Measurements from ENCODE around the gene NKIRAS2.

Gene NKIRAS2

GRCh38 chr17:42019509-42020404 is at the start of gene NKIRAS2:
TSS of gene NKIRAS2 (plus strand) at chr17:42020090. CDS start at chr17:42021578, 1,488 bp downstream.
- Histone ChIP-seq H3K9me3 (ENCODE audit: control insufficient read depth, insufficient read depth, low read length) (no peaks in the 10 kb centered on the region), H3K9ac (ENCODE audit: low read depth, low read length) (peak within 1 kb of the TSS; percentile 73), H3K36me3 (ENCODE audit: control insufficient read depth, insufficient read depth, low read length) (peaks cover 36% of the 10 kb centered on the region), H3K4me3 (ENCODE audit: low read depth, low read length) (peak within 1 kb of the TSS; percentile 90), H3K27me3 (ENCODE audit: control insufficient read depth, insufficient read depth, low read length) (no peaks in the 10 kb centered on the region), H3K4me1 (ENCODE audit: control insufficient read depth, insufficient read depth, low read length) (peaks cover 11% of the 10 kb centered on the region), H3K27ac (ENCODE audit: low read depth, low read length) (peak within 1 kb of the TSS; percentile 73)

- H3K36me3 ChIP-seq (ENCODE audit: control insufficient read depth, insufficient read depth, low read length) = peaks cover 66% of the 10 kb centered on the region
Measured at GRCh38 chr17:41970901-41971331, 49.0 kb upstream of the NKIRAS2 start.

GRCh38 chr17:41971721-41972523 is 48.0 kb upstream of the NKIRAS2 start:
- Histone ChIP-seq H3K4me3 (ENCODE audit: low read depth, low read length) (no peak overlapping the region), H3K9ac (ENCODE audit: low read depth, low read length) (no peak overlapping the region), H3K9me3 (ENCODE audit: control insufficient read depth, insufficient read depth, low read length) (no peaks in the 10 kb centered on the region), H3K27me3 (ENCODE audit: control insufficient read depth, insufficient read depth, low read length) (no peaks in the 10 kb centered on the region), H3K27ac (ENCODE audit: low read depth, low read length) (no peak overlapping the region), H3K36me3 (ENCODE audit: control insufficient read depth, insufficient read depth, low read length) (peaks cover 76% of the 10 kb centered on the region), H3K4me1 (ENCODE audit: control insufficient read depth, insufficient read depth, low read length) (peaks cover 6% of the 10 kb centered on the region; the same call in 1 of the 2 replicates)

More at GRCh38 chr17:41970901-41971331, 49.0 kb upstream of the NKIRAS2 start:
- Histone ChIP-seq H3K27me3 (ENCODE audit: control insufficient read depth, insufficient read depth, low read length) (no peaks in the 10 kb centered on the region), H3K27ac (ENCODE audit: low read depth, low read length) (no peak overlapping the region), H3K9ac (ENCODE audit: low read depth, low read length) (no peak overlapping the region), H3K4me1 (ENCODE audit: control insufficient read depth, insufficient read depth, low read length) (peaks cover 6% of the 10 kb centered on the region; the same call in 1 of the 2 replicates), H3K9me3 (ENCODE audit: control insufficient read depth, insufficient read depth, low read length) (no peaks in the 10 kb centered on the region), H3K4me3 (ENCODE audit: low read depth, low read length) (no peak overlapping the region)

GRCh38 chr17:41972571-41973407 is 47.1 kb upstream of the NKIRAS2 start:
- no peak overlapping the region for H3K4me3 ChIP-seq (ENCODE audit: low read depth, low read length)
- H3K27me3 ChIP-seq (ENCODE audit: control insufficient read depth, insufficient read depth, low read length) = no peaks in the 10 kb centered on the region
- no peaks in the 10 kb centered on the region for H3K9me3 ChIP-seq (ENCODE audit: control insufficient read depth, insufficient read depth, low read length)
- H3K27ac ChIP-seq (ENCODE audit: low read depth, low read length) = no peak overlapping the region
- H3K9ac ChIP-seq (ENCODE audit: low read depth, low read length) = no peak overlapping the region
- peaks cover under 1% of the 10 kb centered on the region; the same call in 1 of the 2 replicates for H3K4me1 ChIP-seq (ENCODE audit: control insufficient read depth, insufficient read depth, low read length)
- H3K36me3 ChIP-seq (ENCODE audit: control insufficient read depth, insufficient read depth, low read length) = peaks cover 85% of the 10 kb centered on the region

- H3K9me3 ChIP-seq (ENCODE audit: control insufficient read depth, insufficient read depth, low read length) = no peaks in the 10 kb centered on the region
- no peak overlapping the region for H3K4me3 ChIP-seq (ENCODE audit: low read depth, low read length)
- no peaks in the 10 kb centered on the region for H3K4me1 ChIP-seq (ENCODE audit: control insufficient read depth, insufficient read depth, low read length)
- peaks cover 85% of the 10 kb centered on the region for H3K36me3 ChIP-seq (ENCODE audit: control insufficient read depth, insufficient read depth, low read length)
- H3K9ac ChIP-seq (ENCODE audit: low read depth, low read length) = no peak overlapping the region
- H3K27ac ChIP-seq (ENCODE audit: low read depth, low read length) = no peak overlapping the region
- H3K27me3 ChIP-seq (ENCODE audit: control insufficient read depth, insufficient read depth, low read length) = no peaks in the 10 kb centered on the region
Measured at GRCh38 chr17:41973408-41973811, 46.5 kb upstream of the NKIRAS2 start.

GRCh38 chr17:41974031-41974430 is 45.9 kb upstream of the NKIRAS2 start:
- peaks cover 83% of the 10 kb centered on the region for H3K36me3 ChIP-seq (ENCODE audit: control insufficient read depth, insufficient read depth, low read length)
- no peak overlapping the region for H3K4me3 ChIP-seq (ENCODE audit: low read depth, low read length)
- no peaks in the 10 kb centered on the region for H3K27me3 ChIP-seq (ENCODE audit: control insufficient read depth, insufficient read depth, low read length)
- H3K9ac ChIP-seq (ENCODE audit: low read depth, low read length) = no peak overlapping the region
- H3K4me1 ChIP-seq (ENCODE audit: control insufficient read depth, insufficient read depth, low read length) = no peaks in the 10 kb centered on the region
- no peak overlapping the region for H3K27ac ChIP-seq (ENCODE audit: low read depth, low read length)
- H3K9me3 ChIP-seq (ENCODE audit: control insufficient read depth, insufficient read depth, low read length) = no peaks in the 10 kb centered on the region

GRCh38 chr17:41974658-41975057 is 45.2 kb upstream of the NKIRAS2 start:
- Histone ChIP-seq H3K9ac (ENCODE audit: low read depth, low read length) (no peak overlapping the region), H3K9me3 (ENCODE audit: control insufficient read depth, insufficient read depth, low read length) (no peaks in the 10 kb centered on the region), H3K36me3 (ENCODE audit: control insufficient read depth, insufficient read depth, low read length) (peaks cover 80% of the 10 kb centered on the region), H3K4me3 (ENCODE audit: low read depth, low read length) (no peak overlapping the region), H3K27ac (ENCODE audit: low read depth, low read length) (no peak overlapping the region), H3K4me1 (ENCODE audit: control insufficient read depth, insufficient read depth, low read length) (no peaks in the 10 kb centered on the region), H3K27me3 (ENCODE audit: control insufficient read depth, insufficient read depth, low read length) (no peaks in the 10 kb centered on the region)

- H3K27ac ChIP-seq (ENCODE audit: low read depth, low read length) = no peak overlapping the region
- H3K9ac ChIP-seq (ENCODE audit: low read depth, low read length) = no peak overlapping the region
- no peaks in the 10 kb centered on the region for H3K9me3 ChIP-seq (ENCODE audit: control insufficient read depth, insufficient read depth, low read length)
- H3K4me3 ChIP-seq (ENCODE audit: low read depth, low read length) = no peak overlapping the region
- no peaks in the 10 kb centered on the region for H3K4me1 ChIP-seq (ENCODE audit: control insufficient read depth, insufficient read depth, low read length)
- no peaks in the 10 kb centered on the region for H3K27me3 ChIP-seq (ENCODE audit: control insufficient read depth, insufficient read depth, low read length)
- peaks cover 86% of the 10 kb centered on the region for H3K36me3 ChIP-seq (ENCODE audit: control insufficient read depth, insufficient read depth, low read length)
Measured at GRCh38 chr17:41975099-41976083, 44.5 kb upstream of the NKIRAS2 start.

GRCh38 chr17:41976142-41976768 is 43.6 kb upstream of the NKIRAS2 start:
- Histone ChIP-seq H3K9me3 (ENCODE audit: control insufficient read depth, insufficient read depth, low read length) (no peaks in the 10 kb centered on the region), H3K27me3 (ENCODE audit: control insufficient read depth, insufficient read depth, low read length) (no peaks in the 10 kb centered on the region), H3K9ac (ENCODE audit: low read depth, low read length) (no peak overlapping the region), H3K4me3 (ENCODE audit: low read depth, low read length) (no peak overlapping the region), H3K36me3 (ENCODE audit: control insufficient read depth, insufficient read depth, low read length) (peaks cover 88% of the 10 kb centered on the region), H3K27ac (ENCODE audit: low read depth, low read length) (no peak overlapping the region), H3K4me1 (ENCODE audit: control insufficient read depth, insufficient read depth, low read length) (no peaks in the 10 kb centered on the region)

Data from HUES48 (cell line).